Measurements from ENCODE around the gene DMRTA1. TPM values are rescaled to one million over a fixed set of nuclear protein-coding genes. Genes with fewer than 3 reads are reported as not detected.
"Not testable (repeated sequence)": the region's sequence is repeated elsewhere in the genome, so short reads cannot be mapped to it uniquely, and the experiment has no call there.

Gene DMRTA1
- total RNA-seq, 2 donors from 2014 or later, result not detected

DNA sequence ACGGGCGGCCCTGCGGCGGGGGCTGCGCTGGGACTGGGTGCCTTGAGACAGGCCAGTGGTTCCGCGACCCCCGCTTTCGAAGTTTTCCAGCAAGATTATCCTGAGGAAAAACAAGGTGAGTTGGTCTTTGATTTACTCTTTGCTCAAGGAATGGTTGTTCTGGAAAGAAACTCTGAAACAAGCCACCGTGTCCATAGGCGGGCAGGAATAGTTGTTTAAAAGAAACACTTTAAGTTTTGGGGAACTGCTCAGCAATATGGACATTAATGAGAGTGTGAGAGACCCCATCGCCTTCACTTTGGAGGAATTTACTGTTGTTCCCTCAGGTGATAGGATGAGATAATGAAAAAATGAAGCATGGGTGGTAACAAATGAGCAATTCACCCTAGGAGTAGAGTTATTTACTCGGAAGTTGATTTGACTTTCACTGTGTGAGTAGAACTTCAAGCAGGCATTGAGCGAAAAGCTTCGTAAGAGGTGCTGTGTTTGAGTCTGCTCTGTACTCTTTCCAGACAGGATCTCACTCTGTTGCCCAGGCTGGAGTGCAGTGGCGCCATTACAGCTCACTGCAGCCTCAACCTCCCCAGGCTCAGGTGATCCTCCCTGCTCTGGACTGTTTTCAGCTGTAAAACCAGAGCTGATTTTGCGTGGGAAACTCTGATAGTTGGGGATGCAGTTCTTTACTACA, 1.1 kb downstream of the DMRTA1 start:
- DNase-seq (ENCODE audit: low spot score in 2 of 2), result no peak
- H3K27ac Mint-ChIP-seq, result no peak overlapping the region
- no peaks in the 10 kb centered on the region for H3K9me3 Mint-ChIP-seq
- peaks cover 0 to 5% of the 10 kb centered on the region in 2 donors for H3K36me3 Mint-ChIP-seq
- ATAC-seq, result no peak

DNA sequence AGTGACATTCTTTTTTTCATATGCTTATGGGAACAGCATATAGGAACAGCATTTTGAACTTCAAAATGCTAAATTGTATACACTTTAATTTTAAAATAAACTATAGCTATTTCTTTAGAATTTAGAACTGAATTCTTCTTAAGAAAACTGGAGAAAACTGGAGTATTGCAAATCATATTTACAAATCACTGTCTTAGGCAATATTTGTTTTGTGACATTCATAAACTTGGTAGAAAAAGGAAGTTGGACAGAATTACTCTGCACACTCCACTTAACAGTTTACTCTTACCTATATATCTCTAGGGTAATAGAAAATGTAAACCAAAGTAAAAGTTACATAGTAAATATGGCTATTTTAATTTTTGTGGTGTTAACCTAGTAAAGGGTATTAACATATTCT, 3.1 kb downstream of the DMRTA1 start:
- no peaks in the 10 kb centered on the region for H3K9me3 Mint-ChIP-seq
- DNase-seq (ENCODE audit: low spot score in 2 of 2) (no peak), ATAC-seq (no peak)
- H3K27ac Mint-ChIP-seq, result no peak overlapping the region
- H3K36me3 Mint-ChIP-seq, result peaks cover 0 to 5% of the 10 kb centered on the region in 2 donors

DNA sequence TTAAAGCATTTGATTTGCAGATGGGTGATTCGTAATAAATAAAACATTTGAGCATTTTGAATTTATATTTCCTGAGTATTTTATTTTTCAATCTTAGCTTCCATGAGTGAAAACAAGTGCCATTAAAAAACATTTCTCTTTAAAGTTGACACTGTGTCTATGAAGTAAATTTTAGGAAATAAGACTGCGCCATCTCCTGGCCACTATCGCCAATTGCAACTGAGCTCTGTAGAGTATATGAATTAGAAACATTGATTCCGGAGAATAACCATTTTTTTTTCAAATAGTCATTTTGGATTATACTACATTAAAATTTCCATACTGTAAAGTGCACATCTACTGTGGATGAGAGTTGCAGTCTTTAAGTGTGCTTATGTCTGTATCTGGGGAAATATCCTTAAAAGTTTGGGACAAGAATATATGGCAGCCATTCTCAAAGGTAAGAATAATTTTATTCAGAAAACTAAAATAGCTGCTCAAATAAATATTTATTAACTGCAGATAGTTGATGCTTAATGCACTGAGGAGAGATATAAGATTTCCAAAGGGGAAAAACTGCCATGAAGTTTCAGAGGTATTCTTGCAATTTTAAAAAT, 5.9 kb downstream of the DMRTA1 start:
- no peaks in the 10 kb centered on the region for H3K36me3 Mint-ChIP-seq
- H3K27ac Mint-ChIP-seq, result no peak overlapping the region
- no peaks in the 10 kb centered on the region for H3K9me3 Mint-ChIP-seq
- ATAC-seq (no peak), DNase-seq (ENCODE audit: low spot score in 2 of 2) (peak in 1 of 2 donors; percentile 14)

DNA sequence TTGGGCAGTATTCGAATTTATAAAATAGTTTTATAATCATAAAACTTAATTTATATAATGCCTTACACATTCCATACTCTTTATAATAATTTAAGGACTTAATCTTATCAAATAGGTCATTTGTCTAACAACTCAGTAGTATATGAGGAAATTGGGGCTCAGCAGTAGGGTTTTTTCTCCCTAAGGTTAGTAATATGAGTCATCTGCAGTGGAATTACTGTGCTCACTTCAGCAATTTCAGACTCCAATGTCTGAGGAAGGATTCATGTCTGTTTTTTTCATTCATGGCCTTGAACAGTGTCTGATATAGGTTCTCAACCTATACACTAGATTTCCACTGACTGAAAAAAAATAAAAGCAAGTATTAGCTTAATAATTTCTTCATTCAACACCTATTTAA, 7.4 kb downstream of the DMRTA1 start:
- no peaks in the 10 kb centered on the region for H3K36me3 Mint-ChIP-seq
- H3K27ac Mint-ChIP-seq, result no peak overlapping the region
- no peak for DNase-seq (ENCODE audit: low spot score in 2 of 2)
- H3K9me3 Mint-ChIP-seq, result no peaks in the 10 kb centered on the region
- no peak for ATAC-seq

DNA sequence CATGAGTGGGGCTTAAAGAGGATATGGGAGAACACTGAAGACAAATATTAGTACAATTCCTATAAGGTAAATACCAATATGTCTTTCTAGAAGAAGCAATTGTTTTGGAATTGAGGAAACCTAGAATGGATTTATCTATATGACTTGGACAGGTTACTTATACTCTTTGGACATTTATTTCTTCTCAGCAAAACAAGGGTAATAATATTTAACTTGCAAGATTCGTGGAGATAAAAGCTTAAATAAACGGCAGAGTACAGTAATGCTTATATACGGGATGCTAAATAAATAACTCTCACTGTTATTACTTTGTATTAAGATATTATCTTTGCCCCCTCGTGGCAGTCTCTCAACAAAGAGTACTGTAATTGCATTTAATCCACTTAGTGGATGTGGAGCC, 8.6 kb downstream of the DMRTA1 start:
- no peaks in the 10 kb centered on the region for H3K36me3 Mint-ChIP-seq
- no peak for DNase-seq (ENCODE audit: low spot score in 2 of 2)
- no peak for ATAC-seq

DNA sequence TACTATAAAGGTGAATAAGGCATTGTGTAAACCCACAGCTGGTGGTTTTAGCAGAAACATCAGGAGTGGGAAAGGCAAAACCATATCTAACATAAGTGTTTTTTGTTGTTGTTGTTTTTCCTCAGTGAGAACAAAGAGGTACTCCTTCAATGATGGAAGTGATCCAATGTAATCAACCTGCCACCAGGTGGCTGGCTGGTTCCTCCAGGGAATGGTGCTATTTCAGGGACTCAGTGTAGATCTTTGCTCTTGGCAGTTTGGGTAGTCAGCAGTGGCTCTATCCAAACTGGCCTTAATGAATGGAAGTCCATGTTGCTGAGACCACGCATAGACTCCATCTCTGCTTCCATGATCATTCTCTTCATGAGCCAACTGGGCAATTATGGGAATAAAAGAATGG, 10.8 kb downstream of the DMRTA1 start:
- DNase-seq (ENCODE audit: low spot score in 2 of 2), result no peak
- Mint-ChIP-seq H3K36me3 (no peaks in the 10 kb centered on the region), H3K27ac (no peak overlapping the region), H3K9me3 (no peaks in the 10 kb centered on the region)
- ATAC-seq, result no peak

More for the DNA sequence above, 8.6 kb downstream of the DMRTA1 start:
- Mint-ChIP-seq H3K9me3 (no peaks in the 10 kb centered on the region), H3K27ac (no peak overlapping the region)

DNA sequence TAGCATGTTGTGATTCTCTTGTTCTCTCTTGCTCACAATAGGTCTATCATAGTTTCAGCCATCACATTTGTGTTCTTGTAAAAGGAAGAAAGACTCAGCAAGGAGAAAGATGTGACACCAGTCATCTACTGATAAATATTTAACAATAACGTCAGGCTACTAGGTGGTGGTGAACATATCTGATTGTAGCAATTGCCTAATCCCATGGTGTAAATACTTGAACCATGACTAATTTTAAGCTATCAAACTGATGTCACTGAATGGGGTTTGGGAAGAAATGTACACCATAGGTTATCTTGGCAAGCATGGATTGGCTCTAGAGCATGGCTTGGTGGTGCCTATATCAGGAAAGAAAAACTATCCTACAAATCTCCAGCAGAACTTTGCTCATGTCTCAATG, 16.6 kb downstream of the DMRTA1 start:
- DNase-seq (ENCODE audit: low spot score in 2 of 2) (no peak), ATAC-seq (no peak)
- H3K27ac Mint-ChIP-seq, result no peak overlapping the region
- no peaks in the 10 kb centered on the region for H3K9me3 Mint-ChIP-seq
- no peaks in the 10 kb centered on the region for H3K36me3 Mint-ChIP-seq

DNA sequence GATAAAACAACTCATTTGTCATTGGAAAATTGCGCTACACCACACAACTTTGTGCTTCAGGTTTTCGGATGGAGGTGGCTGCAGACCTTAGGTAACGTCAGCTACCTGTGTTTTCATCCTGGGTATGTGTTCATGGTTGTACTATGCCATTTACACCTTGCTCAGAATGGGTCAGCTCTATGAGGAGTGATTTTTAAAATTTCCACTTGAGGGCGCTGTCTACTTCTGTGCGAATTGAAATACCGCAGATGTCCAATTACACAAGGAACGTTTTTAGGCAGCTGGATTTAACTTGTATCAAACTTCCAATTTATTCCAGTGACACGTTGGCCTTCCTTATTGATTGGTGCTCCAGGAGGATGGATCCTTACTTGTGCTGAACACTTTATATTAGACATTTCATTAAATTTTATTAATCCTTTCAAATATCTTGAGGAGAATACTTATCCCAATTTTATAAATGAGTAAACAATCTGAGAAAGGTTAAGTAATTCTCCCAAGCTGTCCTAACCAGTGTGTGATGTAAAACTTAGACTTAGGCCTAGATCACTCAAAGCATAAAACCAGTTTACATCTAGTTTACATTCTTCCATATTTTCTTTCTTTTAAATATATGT, 23.4 kb downstream of the DMRTA1 start:
- peak in 1 of 2 donors; percentile 28 for DNase-seq (ENCODE audit: low spot score in 2 of 2)
- Mint-ChIP-seq H3K36me3 (no peaks in the 10 kb centered on the region), H3K9me3 (no peaks in the 10 kb centered on the region), H3K27ac (no peak overlapping the region)
- ATAC-seq, result peak in 1 of 2 donors; percentile 63

DNA sequence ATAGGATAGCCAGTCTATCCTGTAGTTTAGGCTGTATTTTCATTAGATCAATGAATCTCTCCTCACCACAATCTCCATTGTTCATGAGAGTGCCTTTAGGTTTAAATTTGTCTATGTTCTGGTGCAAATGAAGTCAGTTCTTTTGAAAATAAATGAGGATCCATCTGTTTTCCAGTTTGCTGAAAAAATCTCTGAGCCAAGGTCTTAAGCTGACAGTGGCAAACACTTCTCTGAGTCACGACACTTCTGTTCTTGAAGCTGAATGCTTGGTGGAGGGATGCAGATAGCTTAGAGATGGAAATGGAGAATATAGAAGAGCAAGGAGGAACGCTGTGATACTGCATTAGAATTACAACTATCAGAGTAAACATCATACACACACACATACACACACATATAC, 34.9 kb downstream of the DMRTA1 start:
- peaks cover 17 to 27% of the 10 kb centered on the region in 2 donors for H3K9me3 Mint-ChIP-seq
- no peak overlapping the region for H3K27ac Mint-ChIP-seq
- peaks cover 0 to 8% of the 10 kb centered on the region in 2 donors for H3K36me3 Mint-ChIP-seq
- no peak for ATAC-seq
- DNase-seq (ENCODE audit: low spot score in 2 of 2), result no peak

DNA sequence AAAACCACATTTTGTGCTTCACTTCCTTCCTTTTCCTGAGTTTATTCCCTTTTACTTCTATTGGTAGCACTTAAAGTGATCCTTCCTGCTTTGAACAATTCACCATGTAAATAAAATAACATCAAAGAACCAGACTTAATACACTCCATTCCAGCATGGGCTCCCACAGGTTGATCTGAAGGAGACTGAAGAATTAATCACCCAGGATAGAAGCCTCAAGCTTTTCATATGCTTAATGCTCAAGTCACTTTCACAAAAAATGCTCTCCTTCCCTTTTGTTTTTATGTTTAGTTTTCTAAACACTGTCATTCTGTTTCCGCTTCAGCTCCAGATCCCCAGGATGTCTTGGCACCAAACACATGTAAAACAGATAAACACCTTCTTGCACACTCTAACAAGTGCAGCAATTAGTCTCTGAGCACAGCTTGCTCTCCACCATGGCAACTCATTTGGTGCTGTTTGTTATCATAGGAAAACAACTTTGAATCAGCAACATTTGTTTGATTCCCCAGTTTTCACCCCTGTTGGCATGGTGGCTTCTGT, 37.0 kb downstream of the DMRTA1 start:
- Mint-ChIP-seq H3K27ac (no peak overlapping the region), H3K9me3 (peaks cover 20 to 31% of the 10 kb centered on the region in 2 donors), H3K36me3 (peaks cover 0 to 8% of the 10 kb centered on the region in 2 donors)
- no peak for ATAC-seq
- no peak for DNase-seq (ENCODE audit: low spot score in 2 of 2)

DNA sequence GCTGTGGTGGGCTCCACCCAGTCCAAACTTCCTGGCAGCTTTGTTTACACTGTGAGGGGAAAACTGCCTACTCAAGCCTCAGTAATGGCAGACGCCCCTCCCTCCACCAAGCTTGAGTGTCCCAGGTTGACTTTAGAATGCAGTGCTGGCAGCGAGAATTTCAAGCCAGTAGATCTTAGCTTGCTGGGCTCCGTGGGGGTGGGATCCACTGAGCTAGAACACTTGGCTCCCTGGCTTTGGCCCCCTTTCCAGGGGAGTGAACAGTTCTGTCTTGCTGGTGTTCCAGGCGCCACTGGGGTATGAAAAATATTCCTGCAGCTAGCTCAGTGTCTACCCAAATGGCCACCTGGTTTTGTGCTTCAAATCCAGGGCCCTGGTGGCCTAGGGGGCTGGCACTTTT, 49.6 kb downstream of the DMRTA1 start:
- not testable (repeated sequence) for ATAC-seq; DNase-seq (ENCODE audit: low spot score in 2 of 2); H3K36me3 Mint-ChIP-seq; H3K27ac Mint-ChIP-seq
- H3K9me3 Mint-ChIP-seq, result peaks cover 7 to 14% of the 10 kb centered on the region in 2 donors
